H1 (cell line): ENCODE results near the gene PNRC1.

Experiments used
- BRCA1 ChIP-seq: IDR thresholded peaks from 2 replicates; pipeline ENCODE4 v1.6.1; 2012; ENCODE audit warnings: low read depth, low read length, improper control_type of control experiment
- CHD1 ChIP-seq: IDR thresholded peaks from 2 replicates; pipeline ENCODE4 v1.6.1; 2012; ENCODE audit warnings: low read depth, low read length, improper control_type of control experiment
- CHD2 ChIP-seq: IDR thresholded peaks from 2 replicates; pipeline ENCODE4 v1.6.1; 2012; ENCODE audit warnings: low read length, improper control_type of control experiment
- CTCF ChIP-seq, 3 experiments: IDR thresholded peaks; 1 replicate in 2 of 3; 2 replicates in 1 of 3; pipeline versions ENCODE4 v1.5.1 to v1.6.1; 2011; ENCODE audit warnings: low read length in 3 of 3, mild to moderate bottlenecking in 3 of 3, inconsistent platforms in 2 of 3, low read depth in 1 of 3, moderate library complexity in 1 of 3; ENCODE audit not compliant: insufficient read depth in 1 of 3; ENCODE audit errors: control extremely low read depth in 1 of 3
- E2F6 ChIP-seq: IDR thresholded peaks from 2 replicates; pipeline ENCODE4 v1.6.1; 2012; ENCODE audit warnings: inconsistent platforms
- EP300 ChIP-seq, 2 experiments: IDR thresholded peaks; 1 replicate in 1 of 2; 2 replicates in 1 of 2; pipeline ENCODE4 v1.6.1; 2011 to 2012; ENCODE audit warnings: low read depth in 2 of 2, low read length in 2 of 2, mild to moderate bottlenecking in 2 of 2, borderline replicate concordance in 1 of 2, inconsistent platforms in 1 of 2, moderate library complexity in 1 of 2
- EZH2 ChIP-seq: fragments of 200-600 bp; sonication (generic); IDR thresholded peaks from 2 replicates; pipeline ENCODE4 v1.7.1; 2012; ENCODE audit warnings: low read depth, mild to moderate bottlenecking, moderate library complexity, low read length, inconsistent platforms; ENCODE audit not compliant: severe bottlenecking
- FOSL1 ChIP-seq: IDR thresholded peaks from 2 replicates; pipeline ENCODE4 v1.6.1; 2011; ENCODE audit warnings: mild to moderate bottlenecking, low read depth, low read length, moderate library complexity; ENCODE audit not compliant: insufficient read depth
- GABPA ChIP-seq: IDR thresholded peaks from 2 replicates; pipeline ENCODE4 v1.6.1; 2011; ENCODE audit warnings: mild to moderate bottlenecking, low read length, moderate library complexity, borderline replicate concordance; ENCODE audit not compliant: insufficient read depth
- MAX ChIP-seq: IDR thresholded peaks from 2 replicates; pipeline ENCODE4 v1.6.1; 2012; ENCODE audit warnings: inconsistent platforms
- SIN3A ChIP-seq, 2 experiments: IDR thresholded peaks in 1 of 2; conservative IDR thresholded peaks in 1 of 2; 2 replicates each; pipeline ENCODE4 v1.6.1; 2011 to 2012; ENCODE audit warnings: low read length in 2 of 2, improper control_type of control experiment in 1 of 2, low read depth in 1 of 2, mild to moderate bottlenecking in 1 of 2
- SP1 ChIP-seq: IDR thresholded peaks from 2 replicates; pipeline ENCODE4 v1.6.1; 2011; ENCODE audit warnings: low read depth, low read length
- TCF12 ChIP-seq: IDR thresholded peaks from 2 replicates; pipeline ENCODE4 v1.6.1; 2011; ENCODE audit warnings: low read depth, mild to moderate bottlenecking, low read length
- YY1 ChIP-seq: IDR thresholded peaks from 2 replicates; pipeline ENCODE4 v1.6.1; 2011; ENCODE audit warnings: low read depth, mild to moderate bottlenecking, low read length

GRCh38 chr6:89050155-89050554 lies 30.4 kb upstream of the PNRC1 start:
- TF ChIP-seq SP1: no peak
- TF ChIP-seq TCF12: no peak
- TF ChIP-seq CHD2: no peak
- TF ChIP-seq YY1: no peak
- no peak for TF ChIP-seq FOSL1
- no peak for TF ChIP-seq EP300 (IDR thresholded peaks at IDR 0.05; ENCODE audit: borderline replicate concordance in 1 of 2, low read depth in 2 of 2, low read length in 2 of 2)
- TF ChIP-seq CTCF (IDR thresholded peaks at IDR 0.05; ENCODE audit: control extremely low read depth in 1 of 3, insufficient read depth in 1 of 3, low read depth in 1 of 3, low read length in 3 of 3): no peak
- no peak for TF ChIP-seq EZH2
- TF ChIP-seq MAX: no peak
- TF ChIP-seq BRCA1: no peak
- TF ChIP-seq SIN3A (conservative IDR thresholded peaks at IDR 0.05 in 1 of 2, IDR thresholded peaks at IDR 0.05 in 1 of 2; ENCODE audit: low read depth in 1 of 2, low read length in 2 of 2): no peak
- no peak for TF ChIP-seq CHD1
- TF ChIP-seq E2F6: no peak
- TF ChIP-seq GABPA: no peak
